Measurements from ENCODE around the gene TRIM5. TPM values are rescaled to one million over a fixed set of nuclear protein-coding genes. Genes with fewer than 3 reads are reported as not detected.
"Not testable (repeated sequence)": the region's sequence is repeated elsewhere in the genome, so short reads cannot be mapped to it uniquely, and the experiment has no call there.

Gene TRIM5, protein sequence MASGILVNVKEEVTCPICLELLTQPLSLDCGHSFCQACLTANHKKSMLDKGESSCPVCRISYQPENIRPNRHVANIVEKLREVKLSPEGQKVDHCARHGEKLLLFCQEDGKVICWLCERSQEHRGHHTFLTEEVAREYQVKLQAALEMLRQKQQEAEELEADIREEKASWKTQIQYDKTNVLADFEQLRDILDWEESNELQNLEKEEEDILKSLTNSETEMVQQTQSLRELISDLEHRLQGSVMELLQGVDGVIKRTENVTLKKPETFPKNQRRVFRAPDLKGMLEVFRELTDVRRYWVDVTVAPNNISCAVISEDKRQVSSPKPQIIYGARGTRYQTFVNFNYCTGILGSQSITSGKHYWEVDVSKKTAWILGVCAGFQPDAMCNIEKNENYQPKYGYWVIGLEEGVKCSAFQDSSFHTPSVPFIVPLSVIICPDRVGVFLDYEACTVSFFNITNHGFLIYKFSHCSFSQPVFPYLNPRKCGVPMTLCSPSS
- 10 to 100 TPM; 39.6 to 45.2 (median 43.2) TPM for polyA plus RNA-seq (ENCODE audit: insufficient read length in 4 of 4)

DNA sequence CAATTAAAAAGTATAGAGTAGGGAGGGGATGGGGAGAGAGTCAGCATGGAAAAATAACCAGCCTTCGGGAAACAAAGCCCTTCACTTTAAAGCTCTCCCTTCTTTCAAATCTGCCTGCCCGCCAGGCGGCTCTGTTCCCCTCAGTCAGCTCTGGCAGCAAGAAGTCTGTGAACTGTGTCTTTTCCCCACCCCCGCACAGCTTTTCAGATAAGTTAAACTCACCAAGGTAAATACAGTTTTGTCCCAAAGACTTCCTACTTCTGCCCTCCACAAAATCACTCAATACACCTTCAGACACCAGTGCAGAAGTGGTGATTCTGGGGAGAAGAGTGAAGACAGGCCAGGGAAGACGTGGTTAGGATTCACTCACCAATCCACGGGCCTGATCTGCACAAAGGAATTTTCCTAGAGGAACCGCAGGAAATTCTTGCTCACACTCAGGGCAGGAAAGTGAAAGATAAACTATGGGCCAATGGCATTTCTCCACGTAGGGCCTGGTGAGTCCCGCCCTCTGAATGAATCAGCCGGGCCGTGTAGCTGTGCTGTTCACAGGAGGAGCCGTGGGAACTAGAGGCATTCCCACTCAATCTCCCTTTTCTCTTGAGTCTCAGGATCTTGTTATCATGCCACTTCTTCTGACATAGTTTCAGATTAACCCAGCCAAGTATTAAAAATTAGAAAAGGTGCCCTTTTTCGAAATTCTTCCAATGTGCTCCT, at the start of gene TRIM5:
TSS of gene TRIM5 (minus strand) at position 429 of the 717 bp plus-strand sequence. CDS start 4,897 bp downstream, outside the sequence.
- peak; percentile 84 to 92 (median 87) for DNase-seq (ENCODE audit: low read depth in 4 of 4, low spot score in 3 of 4)

DNA sequence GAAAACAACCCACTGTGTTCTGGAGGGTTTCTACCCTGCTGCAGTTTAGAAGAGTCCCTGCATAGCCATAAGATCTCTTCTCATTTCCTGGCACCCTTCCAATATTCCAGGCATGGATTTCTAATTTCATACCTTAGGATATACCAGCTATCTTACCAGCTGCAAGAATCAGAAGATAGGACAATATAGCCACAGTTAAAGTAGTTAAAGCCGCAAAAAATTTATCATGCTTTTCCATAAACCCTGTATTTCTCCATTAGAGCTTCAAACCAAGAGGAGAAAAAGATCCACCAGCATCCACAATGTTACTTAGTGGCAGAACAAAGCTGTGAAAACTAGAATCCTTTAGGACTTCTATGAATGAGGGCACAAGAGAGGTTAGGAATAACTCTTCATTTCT, 42.8 kb upstream of the TRIM5 start:
- DNase-seq (ENCODE audit: low read depth in 4 of 4, low spot score in 3 of 4): no peak

DNA sequence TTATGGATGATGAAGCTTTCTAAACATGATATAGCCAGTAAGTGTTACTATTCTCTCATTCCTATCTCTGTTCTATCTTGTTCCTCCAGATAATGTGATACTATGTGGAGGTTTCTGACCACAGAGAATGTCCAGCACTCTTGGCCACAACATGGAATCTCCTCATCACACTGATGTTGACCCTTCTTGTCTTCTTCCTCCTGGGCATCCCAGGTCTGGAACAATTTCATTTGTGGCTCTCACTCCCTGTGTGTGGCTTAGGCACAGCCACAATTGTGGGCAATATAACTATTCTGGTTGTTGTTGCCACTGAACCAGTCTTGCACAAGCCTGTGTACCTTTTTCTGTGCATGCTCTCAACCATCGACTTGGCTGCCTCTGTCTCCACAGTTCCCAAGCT, 41.5 kb upstream of the TRIM5 start:
- no peak for DNase-seq (ENCODE audit: low read depth in 4 of 4, low spot score in 3 of 4)

DNA sequence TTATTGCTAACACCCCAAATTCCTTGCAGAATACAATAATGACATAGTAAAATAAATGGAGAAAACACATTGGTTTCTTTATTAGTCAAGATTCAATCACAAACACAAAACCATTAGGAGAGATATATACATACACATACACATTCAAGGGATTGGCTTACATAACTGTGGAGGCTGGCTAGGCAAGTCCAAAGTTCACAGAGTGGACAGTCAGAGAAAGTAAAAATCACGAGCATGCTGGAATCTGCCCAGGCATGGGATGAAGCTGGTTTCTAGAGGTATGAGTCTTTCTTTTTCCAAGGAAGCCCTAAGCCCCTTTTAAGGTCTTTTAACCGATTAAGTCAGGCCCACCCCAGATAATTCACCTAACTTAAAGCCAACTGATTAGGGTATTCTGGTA, 37.7 kb upstream of the TRIM5 start:
- DNase-seq (ENCODE audit: low read depth in 4 of 4, low spot score in 3 of 4): no peak

DNA sequence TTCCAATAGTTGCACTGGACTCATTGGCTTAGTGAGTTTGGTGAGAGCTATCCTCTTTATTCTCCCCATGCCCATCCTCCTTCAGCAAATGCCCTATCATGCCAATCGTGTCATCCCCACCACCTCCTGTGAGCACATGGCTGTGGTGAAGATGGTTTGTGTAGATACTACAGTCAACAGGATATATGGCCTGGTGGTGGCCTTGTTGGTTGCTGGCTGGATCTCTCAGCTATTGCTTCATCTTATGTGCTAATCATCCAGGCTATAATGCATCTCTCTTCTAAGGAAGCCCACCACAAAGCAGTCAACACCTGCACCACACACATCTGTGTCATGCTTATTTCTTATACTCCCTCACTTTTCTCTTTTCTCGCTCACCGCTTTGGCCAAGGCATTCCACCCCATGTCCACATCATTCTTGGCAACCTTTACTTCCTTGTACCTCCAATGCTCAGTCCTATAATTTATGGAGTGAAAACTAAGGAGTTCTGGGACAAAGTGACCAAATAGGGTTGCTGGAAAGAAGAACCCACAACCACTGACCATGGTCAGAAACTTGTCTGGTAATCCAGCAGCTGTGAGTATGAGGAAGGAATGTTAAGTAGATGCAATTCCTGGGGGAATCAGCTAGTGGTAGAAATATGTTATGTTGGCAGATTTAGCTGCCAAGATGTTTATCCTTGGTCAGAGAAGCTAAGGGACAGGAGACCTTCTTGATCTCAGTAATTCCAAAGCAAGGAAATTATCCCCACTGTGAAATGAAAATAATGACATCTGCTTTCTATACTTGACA, 35.0 kb upstream of the TRIM5 start:
- no peak for DNase-seq (ENCODE audit: low read depth in 4 of 4, low spot score in 3 of 4)

DNA sequence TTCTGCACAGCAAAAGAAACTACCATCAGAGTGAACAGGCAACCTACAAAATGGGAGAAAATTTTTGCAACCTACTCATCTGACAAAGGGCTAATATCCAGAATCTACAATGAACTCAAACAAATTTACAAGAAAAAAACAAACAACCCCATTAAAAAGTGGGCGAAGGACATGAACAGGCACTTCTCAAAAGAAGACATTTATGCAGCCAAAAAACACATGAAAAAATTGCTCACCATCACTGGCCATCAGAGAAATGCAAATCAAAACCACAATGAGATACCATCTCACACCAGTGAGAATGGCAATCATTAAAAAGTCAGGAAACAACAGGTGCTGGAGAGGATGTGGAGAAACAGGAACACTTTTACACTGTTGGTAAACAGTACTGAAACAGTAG, 31.6 kb upstream of the TRIM5 start:
- DNase-seq (ENCODE audit: low read depth in 4 of 4, low spot score in 3 of 4): not testable (repeated sequence)

DNA sequence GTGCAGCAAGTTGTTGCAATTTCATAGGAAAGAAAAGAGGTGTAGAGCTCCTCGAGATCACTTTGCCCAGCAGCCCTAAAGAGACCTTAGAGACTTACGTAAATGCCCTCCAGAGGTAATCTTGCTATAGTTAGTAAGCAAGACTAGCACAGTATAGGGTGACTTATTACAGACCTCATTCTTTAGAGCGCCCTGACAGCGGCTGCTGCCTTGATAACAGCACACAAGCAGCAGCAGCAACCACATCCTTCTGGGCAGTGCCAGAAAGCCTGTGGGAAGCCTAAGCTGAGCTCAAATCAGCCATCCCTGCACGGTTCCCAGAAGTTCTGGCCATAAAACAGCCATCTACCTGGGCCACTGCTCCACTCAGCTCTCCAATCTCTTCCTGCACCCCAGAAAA, 28.8 kb upstream of the TRIM5 start:
- DNase-seq (ENCODE audit: low read depth in 4 of 4, low spot score in 3 of 4): no peak

DNA sequence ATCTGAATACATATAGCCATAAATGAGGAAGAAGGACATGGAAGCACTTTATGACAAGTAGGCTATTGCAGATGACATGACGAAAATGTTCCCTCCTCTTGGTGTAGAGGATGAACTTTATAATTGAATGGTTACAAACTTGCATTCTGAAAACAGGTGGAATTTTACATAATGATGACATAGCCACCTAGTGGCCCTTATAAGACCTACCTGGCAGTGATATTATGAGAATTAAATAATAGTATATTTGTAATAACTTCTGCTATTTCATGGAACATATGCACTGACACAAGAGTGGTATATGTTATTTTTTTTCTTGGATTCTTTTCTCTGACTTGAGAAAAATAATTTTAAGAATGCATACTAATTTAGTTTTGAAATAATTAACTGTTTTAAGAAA, 27.6 kb upstream of the TRIM5 start:
- no peak for DNase-seq (ENCODE audit: low read depth in 4 of 4, low spot score in 3 of 4)

DNA sequence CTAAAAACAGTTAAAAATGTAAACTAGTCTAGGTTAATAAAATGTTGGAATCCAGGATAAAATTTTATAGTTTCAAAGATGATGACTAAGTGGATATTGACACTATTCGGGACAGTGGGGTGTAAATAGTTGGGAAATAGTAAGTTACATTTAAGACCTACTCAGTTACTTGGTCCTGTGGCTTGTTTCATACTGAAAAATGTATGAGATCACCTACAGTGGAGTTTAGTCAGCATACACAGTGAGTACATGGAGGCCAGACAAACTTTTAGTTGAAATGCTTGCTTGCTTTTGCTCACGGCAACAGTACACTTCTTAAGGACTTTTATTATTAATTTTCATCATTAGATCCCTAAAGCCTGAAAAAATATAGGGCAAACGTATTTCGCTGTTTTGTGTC, 20.8 kb upstream of the TRIM5 start:
- no peak for DNase-seq (ENCODE audit: low read depth in 4 of 4, low spot score in 3 of 4)

DNA sequence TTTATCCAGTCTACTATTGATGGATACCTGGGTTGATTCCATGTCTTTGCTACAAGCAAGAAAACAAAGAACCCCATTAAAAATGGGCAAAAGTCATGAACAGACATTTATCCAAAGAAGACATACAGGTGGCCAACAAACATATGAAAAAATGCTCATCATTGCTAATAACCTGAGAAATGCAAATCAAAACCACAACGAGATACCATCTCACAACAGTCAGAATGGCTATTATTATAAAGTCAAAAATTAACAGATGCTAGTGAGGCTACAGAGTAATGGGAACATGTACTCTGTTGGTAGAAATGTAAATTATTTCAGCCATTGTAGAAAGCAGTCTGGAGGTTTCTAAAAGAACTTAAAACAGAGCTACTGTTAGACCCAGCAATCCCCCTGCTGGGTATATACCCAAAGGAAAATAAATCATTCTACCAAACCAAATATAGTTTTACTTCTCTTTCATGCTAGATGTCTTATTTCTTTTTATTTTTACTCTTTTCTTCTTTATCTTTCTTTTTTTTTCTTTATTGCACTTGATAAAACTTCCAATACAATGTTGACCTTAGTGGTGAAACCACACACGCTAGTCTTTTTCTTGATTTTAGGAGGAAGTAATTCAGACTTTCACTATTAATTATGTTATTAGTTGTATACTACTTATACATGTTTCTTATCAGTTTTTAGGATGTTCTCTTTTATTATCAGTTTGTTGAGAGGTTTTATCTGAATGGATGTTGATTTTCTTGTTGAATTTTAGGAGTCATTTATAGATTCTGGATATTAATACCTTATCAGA, 19.1 kb upstream of the TRIM5 start:
- no peak for DNase-seq (ENCODE audit: low read depth in 4 of 4, low spot score in 3 of 4)

DNA sequence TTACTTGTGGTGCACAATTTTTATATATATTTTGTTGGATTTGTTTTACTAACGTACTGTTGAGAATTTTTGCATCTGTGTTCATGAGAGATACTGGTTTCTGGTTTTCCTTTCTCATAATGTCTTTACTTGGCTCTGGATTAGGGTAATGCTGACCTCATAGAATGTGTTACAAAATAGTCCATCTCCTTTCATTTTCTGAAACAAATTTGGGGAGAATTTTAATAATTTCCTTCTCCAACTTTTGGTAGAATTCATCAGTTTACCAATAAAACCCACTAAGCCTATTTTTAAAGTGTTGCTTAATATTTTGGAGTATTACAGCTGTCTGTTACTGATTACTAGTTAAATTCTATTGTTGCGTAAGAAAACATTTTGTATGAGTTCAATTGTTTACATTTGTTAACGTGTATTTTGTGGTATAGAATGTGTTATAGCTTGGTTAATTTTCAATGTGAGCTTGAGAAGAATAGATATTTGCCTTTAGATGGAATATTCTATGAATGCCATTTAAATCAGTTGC, 16.2 kb upstream of the TRIM5 start:
- no peak for DNase-seq (ENCODE audit: low read depth in 4 of 4, low spot score in 3 of 4)

DNA sequence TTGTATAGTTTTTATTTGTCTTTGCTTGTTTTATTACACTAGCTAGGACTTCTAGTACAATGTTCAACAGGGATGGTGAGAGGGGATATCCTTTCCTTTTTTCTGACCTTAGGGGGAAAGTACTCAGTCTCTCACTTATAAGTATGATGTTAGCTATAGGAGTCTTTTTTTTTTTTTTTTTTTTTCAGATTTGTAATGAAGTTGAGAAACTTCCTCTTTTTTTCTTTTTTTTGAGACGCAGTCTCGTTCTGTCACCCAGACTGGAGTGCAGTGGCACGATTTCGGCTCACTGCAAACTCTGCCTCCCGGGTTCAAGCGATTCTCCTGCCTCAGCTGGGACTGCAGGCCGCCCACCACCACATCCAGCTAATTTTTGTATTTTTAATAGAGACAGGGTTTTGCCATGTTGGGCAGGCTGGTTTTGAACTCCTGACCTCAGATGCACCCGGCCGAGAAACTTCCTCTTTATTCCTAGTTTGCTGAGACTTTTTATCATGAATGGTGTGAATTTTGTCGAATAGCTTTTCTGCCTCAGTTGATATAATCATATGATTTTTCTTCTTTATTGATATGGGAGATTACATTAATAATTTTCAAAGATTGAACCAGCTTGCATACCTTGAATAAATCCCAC, 15.7 kb upstream of the TRIM5 start:
- DNase-seq (ENCODE audit: low read depth in 4 of 4, low spot score in 3 of 4): no peak

DNA sequence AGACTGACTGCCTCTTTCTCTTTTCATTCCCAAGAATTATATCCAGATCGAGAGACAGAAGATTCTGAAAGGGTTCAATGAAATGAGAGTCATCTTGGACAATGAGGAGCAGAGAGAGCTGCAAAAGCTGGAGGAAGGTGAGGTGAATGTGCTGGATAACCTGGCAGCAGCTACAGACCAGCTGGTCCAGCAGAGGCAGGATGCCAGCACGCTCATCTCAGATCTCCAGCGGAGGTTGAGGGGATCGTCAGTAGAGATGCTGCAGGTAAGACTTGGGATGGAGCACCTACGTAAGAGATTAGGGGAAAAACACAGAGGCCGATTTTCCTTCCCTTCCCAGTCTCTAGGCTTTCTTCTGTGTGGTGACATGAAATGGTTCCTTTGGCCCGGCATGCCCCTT, 13.4 kb upstream of the TRIM5 start:
- DNase-seq (ENCODE audit: low read depth in 4 of 4, low spot score in 3 of 4): no peak

DNA sequence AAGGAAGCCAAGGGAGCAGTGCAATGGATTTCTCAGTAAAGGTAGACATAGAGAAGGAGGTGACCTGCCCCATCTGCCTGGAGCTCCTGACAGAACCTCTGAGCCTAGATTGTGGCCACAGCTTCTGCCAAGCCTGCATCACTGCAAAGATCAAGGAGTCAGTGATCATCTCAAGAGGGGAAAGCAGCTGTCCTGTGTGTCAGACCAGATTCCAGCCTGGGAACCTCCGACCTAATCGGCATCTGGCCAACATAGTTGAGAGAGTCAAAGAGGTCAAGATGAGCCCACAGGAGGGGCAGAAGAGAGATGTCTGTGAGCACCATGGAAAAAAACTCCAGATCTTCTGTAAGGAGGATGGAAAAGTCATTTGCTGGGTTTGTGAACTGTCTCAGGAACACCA, 11.3 kb upstream of the TRIM5 start:
- no peak for DNase-seq (ENCODE audit: low read depth in 4 of 4, low spot score in 3 of 4)

DNA sequence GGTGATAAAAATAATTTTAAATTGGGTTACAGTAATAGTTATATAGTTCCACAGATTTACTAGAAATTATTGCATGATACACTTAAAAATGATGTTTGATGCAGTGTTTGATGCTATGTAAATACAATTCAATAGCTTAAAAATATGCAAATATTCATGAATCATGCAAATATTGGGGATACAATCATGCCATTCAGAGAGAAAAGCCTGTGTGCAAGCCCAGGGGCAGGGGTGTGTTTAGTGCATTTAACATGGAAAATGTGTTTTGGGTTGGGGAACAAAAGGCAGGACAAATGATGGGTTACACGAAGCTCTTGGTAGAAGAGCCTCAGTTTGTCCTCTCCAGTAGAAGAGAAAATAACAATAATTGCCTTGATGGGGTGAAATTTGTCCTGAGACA, 10.7 kb upstream of the TRIM5 start:
- no peak for DNase-seq (ENCODE audit: low read depth in 4 of 4, low spot score in 3 of 4)

DNA sequence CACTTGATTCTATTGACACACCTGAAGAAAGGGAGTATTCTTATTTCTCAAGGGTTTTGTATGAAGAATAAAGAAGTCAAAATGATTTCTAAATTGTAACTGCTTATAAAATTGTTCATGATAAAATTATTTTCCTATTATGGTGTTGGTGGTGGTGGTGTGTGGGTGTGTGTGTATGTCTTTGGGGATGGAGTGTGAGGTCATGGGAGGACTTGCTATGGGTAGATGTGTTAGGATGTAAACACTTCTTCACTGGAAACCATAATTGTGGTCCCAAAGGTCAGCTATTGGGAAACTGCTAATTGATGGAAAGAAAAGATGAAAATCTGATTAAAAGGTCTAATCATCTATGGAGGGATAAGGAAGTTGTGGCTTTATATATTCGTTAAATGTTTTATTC, 9.8 kb upstream of the TRIM5 start:
- DNase-seq (ENCODE audit: low read depth in 4 of 4, low spot score in 3 of 4): no peak

DNA sequence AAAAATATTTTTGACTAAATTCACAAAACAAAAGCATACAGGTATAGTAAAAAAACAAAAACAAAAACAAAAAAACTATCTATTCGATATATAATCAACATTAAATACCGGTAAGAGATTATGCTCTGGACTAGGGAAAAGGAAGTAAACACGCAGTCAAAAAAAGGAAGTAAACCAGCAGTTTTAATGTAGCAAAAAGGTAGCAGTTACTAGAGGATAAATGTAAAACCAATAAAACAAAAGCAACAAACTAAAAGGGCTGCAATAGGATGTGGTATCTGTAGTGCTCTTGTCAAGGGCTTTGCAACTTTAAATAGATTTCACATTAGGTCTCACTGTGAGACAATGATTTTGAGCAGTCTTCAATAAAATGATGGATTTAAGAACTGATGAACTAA, 7.1 kb upstream of the TRIM5 start:
- DNase-seq (ENCODE audit: low read depth in 4 of 4, low spot score in 3 of 4): no peak

DNA sequence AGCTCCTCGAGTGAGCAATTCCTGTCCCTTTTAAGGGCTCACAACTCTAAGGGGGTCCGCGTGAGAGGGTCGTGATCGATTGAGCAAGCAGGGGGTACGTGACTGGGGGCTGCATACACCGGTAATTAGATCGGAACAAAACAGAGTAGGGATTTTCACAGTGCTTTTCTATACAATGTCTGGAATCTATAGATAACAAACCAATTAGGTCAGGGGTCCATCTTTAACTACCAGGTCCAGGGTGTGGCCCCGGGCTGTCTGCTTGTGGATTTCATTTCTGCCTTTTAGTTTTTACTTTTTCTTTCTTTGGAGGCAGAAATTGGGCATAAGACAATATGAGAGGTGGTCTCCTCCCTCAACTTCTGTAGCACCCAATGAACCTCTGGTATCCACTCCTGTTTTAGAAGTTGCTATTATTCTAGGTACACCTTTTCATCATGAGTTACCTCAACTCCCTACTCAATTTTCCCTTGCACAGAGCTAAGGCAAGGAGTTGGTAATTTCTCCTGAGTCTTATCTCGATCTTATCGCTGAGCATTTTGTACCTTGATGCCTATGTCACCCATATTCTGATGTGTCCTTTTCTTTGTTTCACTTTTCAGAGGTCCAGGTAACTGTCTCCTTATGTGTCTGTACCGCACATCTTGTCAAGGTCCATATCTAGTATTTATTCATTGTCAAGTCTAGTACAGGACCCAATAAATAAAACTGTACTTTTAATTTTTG, 6.5 kb upstream of the TRIM5 start:
- DNase-seq (ENCODE audit: low read depth in 4 of 4, low spot score in 3 of 4): not testable (repeated sequence)

DNA sequence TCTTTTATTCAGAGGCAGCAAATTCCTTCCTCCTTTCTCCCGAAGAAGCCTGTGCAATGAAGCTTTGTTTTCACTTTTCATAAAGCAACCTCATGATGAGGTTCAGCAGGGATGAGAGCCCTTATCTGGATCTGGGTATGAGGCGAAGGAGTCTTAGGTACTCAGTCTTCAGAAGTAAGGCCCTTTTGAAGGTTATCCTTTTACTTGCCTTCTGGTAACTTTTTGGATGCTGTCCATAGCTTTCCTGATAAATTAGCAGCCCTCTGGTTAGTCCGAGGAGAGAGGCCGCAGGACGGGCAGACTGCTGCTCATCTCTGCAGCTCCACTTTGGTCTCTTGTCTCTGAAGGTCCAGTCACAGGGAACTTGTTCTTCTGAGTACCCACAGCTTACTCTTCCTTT, 5.9 kb upstream of the TRIM5 start:
- DNase-seq (ENCODE audit: low read depth in 4 of 4, low spot score in 3 of 4): no peak
